ENCODE results near the gene PAK6. TPM values are rescaled to one million over a fixed set of nuclear protein-coding genes. Genes with fewer than 3 reads are reported as not detected.

The PAK6 gene
- total and polyA plus RNA-seq, 9 of the 15 experiments (the other 6 are each of a cell fraction or from before 2014, with no cell fraction given): 0.03 to 0.74 (median 0.16) TPM; not detected in 2

DNA sequence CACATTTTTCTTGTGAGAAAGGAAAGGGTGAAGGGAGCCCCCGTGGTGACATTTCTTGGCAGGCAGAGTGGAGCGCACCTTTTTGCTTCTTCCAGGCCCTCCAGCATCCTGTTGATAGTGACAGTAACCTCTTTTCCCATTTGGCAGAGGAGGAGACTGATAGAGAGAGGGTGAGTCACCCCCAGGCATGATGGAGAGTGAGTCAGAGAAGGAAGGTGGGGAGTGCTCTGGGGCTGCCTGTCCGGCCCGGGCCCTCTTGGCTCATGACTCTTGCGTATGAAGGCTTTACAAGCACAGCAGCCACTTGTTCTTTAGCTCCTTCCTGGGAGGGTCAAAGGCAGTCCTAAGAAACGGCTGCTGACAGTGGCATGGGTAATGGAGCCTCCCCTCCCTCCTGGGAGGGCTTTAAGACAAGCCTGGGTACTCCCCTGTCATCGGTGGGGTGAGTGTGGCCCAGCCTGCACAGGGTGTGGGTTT lies 28.0 kb downstream of the PAK6 start (continued):
- TF ChIP-seq, protein P1, sequence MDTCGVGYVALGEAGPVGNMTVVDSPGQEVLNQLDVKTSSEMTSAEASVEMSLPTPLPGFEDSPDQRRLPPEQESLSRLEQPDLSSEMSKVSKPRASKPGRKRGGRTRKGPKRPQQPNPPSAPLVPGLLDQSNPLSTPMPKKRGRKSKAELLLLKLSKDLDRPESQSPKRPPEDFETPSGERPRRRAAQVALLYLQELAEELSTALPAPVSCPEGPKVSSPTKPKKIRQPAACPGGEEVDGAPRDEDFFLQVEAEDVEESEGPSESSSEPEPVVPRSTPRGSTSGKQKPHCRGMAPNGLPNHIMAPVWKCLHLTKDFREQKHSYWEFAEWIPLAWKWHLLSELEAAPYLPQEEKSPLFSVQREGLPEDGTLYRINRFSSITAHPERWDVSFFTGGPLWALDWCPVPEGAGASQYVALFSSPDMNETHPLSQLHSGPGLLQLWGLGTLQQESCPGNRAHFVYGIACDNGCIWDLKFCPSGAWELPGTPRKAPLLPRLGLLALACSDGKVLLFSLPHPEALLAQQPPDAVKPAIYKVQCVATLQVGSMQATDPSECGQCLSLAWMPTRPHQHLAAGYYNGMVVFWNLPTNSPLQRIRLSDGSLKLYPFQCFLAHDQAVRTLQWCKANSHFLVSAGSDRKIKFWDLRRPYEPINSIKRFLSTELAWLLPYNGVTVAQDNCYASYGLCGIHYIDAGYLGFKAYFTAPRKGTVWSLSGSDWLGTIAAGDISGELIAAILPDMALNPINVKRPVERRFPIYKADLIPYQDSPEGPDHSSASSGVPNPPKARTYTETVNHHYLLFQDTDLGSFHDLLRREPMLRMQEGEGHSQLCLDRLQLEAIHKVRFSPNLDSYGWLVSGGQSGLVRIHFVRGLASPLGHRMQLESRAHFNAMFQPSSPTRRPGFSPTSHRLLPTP (IDR thresholded peaks at IDR 0.05; ENCODE audit: borderline replicate concordance, extremely low read depth, insufficient read length): no peak
- TF ChIP-seq, protein P2, sequence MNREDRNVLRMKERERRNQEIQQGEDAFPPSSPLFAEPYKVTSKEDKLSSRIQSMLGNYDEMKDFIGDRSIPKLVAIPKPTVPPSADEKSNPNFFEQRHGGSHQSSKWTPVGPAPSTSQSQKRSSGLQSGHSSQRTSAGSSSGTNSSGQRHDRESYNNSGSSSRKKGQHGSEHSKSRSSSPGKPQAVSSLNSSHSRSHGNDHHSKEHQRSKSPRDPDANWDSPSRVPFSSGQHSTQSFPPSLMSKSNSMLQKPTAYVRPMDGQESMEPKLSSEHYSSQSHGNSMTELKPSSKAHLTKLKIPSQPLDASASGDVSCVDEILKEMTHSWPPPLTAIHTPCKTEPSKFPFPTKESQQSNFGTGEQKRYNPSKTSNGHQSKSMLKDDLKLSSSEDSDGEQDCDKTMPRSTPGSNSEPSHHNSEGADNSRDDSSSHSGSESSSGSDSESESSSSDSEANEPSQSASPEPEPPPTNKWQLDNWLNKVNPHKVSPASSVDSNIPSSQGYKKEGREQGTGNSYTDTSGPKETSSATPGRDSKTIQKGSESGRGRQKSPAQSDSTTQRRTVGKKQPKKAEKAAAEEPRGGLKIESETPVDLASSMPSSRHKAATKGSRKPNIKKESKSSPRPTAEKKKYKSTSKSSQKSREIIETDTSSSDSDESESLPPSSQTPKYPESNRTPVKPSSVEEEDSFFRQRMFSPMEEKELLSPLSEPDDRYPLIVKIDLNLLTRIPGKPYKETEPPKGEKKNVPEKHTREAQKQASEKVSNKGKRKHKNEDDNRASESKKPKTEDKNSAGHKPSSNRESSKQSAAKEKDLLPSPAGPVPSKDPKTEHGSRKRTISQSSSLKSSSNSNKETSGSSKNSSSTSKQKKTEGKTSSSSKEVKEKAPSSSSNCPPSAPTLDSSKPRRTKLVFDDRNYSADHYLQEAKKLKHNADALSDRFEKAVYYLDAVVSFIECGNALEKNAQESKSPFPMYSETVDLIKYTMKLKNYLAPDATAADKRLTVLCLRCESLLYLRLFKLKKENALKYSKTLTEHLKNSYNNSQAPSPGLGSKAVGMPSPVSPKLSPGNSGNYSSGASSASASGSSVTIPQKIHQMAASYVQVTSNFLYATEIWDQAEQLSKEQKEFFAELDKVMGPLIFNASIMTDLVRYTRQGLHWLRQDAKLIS (CRISPR knock-in tag; IDR thresholded peaks at IDR 0.05): no peak
- TF ChIP-seq TCF3 (CRISPR knock-in tag; IDR thresholded peaks at IDR 0.05) (peak; percentile 44; the same call in 1 of the 2 replicates), EHMT2 (IDR thresholded peaks at IDR 0.05) (0 out of 2 replicates have a peak, but pooled peaks have one; percentile 32), POLR2AphosphoS2 (IDR thresholded peaks at IDR 0.05; ENCODE audit: low read length) (no peak), SMARCE1 (IDR thresholded peaks at IDR 0.05) (peak; percentile 95), HDAC1 (IDR thresholded peaks at IDR 0.05) (peak in 1 of 2 experiments; percentile 67; a peak in 2 of 4 replicates), RAD21 (CRISPR knock-in tag; conservative IDR thresholded peaks at IDR 0.05 in 1 of 2, IDR thresholded peaks at IDR 0.05 in 1 of 2) (0 out of 4 replicates have a peak, but pooled peaks of 1 of the 2 experiments have one; percentile 2), USF2 (CRISPR knock-in tag; IDR thresholded peaks at IDR 0.05) (no peak), E4F1 (CRISPR knock-in tag; IDR thresholded peaks at IDR 0.05; ENCODE audit: borderline replicate concordance) (no peak), LCOR (CRISPR knock-in tag; IDR thresholded peaks at IDR 0.05) (peak; percentile 56; the same call in 1 of the 2 replicates), PHB2 (IDR thresholded peaks at IDR 0.05; ENCODE audit: low read depth) (no peak), FOS (IDR thresholded peaks at IDR 0.05; ENCODE audit: extremely low read depth, insufficient read length) (peak; percentile 79), MEIS2 (IDR thresholded peaks at IDR 0.05; ENCODE audit: partially characterized antibody) (peak; percentile 22)
- TF ChIP-seq, protein P3, sequence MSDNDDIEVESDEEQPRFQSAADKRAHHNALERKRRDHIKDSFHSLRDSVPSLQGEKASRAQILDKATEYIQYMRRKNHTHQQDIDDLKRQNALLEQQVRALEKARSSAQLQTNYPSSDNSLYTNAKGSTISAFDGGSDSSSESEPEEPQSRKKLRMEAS (CRISPR knock-in tag; IDR thresholded peaks at IDR 0.05): peak; percentile 26; the same call in 1 of the 2 replicates
- TF ChIP-seq, protein P4, sequence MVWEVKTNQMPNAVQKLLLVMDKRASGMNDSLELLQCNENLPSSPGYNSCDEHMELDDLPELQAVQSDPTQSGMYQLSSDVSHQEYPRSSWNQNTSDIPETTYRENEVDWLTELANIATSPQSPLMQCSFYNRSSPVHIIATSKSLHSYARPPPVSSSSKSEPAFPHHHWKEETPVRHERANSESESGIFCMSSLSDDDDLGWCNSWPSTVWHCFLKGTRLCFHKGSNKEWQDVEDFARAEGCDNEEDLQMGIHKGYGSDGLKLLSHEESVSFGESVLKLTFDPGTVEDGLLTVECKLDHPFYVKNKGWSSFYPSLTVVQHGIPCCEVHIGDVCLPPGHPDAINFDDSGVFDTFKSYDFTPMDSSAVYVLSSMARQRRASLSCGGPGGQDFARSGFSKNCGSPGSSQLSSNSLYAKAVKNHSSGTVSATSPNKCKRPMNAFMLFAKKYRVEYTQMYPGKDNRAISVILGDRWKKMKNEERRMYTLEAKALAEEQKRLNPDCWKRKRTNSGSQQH (CRISPR knock-in tag; IDR thresholded peaks at IDR 0.05): no peak

Measured in K562 (cell line).